GM19193 (cell line): Measurements from ENCODE around the gene PRR30.

Source experiments
- POLR2A ChIP-seq: IDR thresholded peaks from 4 replicates; pipeline ENCODE4 v1.6.1; 2011; ENCODE audit not compliant: insufficient read depth, insufficient read length; ENCODE audit errors: extremely low read depth

Gene PRR30

DNA sequence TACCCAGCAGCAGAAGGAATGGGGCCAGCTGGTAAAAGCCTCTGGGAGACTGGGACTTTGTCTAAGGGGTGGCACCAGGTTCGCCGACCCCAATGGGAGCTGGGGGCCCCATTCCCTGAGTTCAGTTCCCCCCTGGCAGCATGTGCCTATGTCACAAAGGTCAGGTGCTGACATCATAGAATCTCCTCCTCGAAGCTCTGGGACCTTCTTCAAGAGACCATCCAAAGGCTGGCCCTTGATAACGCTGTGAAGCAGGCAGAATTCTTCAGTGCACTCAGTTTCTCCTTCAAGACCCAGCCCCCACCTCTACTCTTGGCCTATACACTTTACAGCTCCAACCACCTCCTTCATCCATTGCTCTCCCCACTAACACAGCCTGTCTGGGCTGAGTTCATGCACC lies at the start of gene PRR30:
PRR30 (minus strand) TSS at position 101 of the 400 bp plus-strand sequence. CDS start 1,081 bp downstream, outside the sequence.
- no peak for TF ChIP-seq POLR2A

DNA sequence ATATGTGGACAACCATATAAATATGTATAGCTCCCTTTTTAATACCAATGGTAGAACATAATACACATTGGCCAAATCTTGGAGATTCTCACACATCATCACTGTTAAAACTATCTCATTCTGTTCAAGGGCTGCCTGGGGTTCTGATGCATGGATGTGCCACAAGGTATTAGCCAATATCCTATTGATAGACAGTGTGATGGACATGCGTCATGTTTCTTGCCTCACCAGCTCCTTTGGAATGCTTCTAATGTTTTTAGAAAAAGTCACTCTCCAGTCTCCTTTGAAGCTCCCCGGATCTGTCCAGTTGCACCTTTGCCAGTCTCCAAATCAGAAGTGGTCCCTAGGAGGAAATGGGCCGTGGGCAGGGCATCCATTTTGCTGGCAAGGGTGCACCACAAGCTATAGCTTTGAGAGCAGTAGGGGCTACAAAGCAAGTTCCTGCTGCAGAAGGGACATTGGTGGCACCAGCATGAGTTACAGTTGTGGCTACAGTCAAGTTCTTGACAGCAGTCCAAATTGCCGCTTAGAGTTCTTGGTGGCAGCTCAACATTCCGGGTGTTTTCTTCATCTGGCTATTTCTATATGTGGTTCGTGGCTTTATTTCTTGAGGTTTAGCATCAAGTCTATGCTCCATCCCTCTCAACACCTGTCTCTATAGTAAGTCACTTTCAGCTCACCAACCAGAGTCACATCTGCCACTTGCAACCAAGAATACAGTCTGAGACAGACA lies 47.6 kb upstream of the PRR30 start:
- TF ChIP-seq POLR2A = no peak

DNA sequence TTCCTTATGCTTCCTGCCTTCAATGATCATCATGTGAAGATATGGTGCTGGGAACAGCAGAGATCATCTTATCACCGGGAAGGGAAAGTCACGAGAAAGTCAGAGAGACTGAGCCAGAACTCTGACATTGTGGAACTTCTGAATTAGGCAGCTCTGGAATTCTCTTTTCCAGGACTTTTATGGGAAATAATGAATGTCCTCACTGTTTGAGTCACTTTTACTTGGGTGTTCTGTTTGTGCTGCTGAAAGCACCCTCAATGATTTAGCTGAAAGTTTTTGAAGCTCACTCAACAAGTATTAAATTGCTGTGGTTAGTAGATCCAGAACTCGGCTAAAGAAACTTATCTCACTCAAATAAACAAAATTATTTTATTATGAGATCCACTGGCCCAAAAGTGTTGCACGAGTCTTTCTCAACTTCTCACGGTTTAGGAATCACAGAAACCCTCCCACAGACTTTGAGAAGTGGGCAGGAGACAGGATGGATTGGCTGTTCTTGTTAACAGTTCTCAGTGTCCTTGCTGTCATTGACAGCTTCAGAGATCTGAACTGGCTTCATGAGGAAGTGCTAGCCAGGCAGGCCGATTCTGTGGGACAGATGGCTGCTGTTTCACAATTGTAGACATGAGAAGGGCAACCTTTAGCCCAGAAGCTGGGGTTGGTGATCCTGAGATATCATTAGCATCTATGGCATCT lies 46.3 kb upstream of the PRR30 start:
- TF ChIP-seq POLR2A = no peak

DNA sequence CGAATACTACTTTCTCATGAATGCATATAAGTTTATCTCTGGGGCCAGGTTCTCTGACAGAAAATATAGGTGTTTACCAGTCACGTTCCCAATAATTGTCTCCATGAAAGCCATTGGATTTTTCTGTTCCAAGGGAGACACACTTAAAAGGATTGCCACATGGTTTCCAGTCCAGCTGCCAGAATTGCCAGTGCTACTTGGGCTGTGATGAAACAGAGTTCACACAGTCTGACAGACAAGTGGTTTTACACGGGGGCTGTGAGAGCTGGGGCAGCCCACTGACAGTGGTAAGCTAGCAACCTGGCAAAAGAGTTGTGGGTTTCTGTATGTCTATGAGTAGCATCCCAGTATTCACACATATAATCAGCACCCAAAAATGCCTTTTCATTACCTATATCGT lies 44.9 kb upstream of the PRR30 start:
- no peak for TF ChIP-seq POLR2A

DNA sequence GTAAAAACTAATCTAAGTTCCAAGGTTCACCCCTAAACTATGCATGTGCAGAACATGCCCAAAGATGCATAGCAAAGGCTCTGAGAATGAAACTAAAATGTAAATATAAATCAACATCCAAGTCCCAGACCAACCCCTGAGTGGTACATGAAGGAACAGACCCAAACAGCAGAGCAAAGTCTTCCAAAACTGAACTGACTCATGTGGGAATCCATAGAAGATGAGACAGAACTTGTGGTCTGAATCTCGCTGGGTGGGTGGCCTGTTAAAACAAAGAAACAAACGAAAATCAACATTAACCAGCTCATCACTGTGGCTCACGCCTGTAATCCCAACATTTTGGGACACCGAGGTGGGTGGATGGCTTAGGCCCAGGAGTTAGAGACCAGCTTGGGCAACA lies 43.1 kb upstream of the PRR30 start:
- no peak for TF ChIP-seq POLR2A

DNA sequence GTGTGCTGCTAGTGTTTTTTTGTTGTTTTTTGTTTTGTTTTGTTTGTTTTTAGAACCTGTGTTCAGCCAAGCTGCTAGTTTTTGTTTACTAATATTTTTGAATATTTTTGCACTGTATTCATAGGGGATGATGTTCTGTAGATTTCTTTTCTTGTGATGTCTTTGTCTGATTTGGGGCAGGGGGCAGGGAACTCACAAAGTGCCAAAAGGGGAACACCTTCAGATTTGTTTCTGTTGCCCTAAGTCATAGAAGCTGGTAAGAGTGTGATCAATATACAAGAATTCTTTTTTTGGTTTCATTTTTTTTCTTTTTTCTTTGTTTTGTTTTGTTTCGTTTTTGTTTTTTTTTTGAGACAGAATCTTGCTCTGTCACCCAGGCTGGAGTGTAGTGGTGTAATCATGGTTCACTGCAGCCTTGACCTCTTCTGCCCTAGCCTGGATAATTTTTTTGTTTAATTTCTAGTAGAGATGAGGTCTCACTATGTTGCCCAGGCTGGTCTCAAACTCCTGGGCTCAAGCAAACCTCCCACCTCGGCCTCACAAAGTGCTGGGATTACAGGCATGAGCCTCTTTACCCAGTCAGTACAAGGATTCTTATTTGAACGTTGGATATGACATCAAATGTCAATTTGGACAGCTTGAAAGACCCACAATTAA lies 40.3 kb upstream of the PRR30 start:
- TF ChIP-seq POLR2A = no peak

DNA sequence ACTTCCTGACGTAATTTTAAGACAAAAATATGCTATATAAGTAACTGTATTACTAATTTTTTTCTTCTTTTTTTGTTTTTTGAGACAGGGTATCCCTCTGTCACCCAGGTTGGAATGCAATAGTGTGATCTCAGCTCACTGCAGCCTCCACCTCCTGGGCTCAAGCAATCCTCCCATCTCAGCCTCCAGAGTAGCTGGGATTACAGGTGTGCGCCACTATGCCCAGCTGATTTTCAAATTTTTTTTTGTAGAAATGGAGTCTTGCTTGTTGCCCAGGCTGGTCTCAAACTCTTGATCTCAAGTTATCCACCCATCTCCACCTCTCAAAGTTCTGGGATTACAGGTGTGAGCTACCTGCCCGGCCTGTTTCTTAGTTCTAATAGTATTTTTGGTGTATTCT lies 39.3 kb upstream of the PRR30 start:
- no peak for TF ChIP-seq POLR2A

DNA sequence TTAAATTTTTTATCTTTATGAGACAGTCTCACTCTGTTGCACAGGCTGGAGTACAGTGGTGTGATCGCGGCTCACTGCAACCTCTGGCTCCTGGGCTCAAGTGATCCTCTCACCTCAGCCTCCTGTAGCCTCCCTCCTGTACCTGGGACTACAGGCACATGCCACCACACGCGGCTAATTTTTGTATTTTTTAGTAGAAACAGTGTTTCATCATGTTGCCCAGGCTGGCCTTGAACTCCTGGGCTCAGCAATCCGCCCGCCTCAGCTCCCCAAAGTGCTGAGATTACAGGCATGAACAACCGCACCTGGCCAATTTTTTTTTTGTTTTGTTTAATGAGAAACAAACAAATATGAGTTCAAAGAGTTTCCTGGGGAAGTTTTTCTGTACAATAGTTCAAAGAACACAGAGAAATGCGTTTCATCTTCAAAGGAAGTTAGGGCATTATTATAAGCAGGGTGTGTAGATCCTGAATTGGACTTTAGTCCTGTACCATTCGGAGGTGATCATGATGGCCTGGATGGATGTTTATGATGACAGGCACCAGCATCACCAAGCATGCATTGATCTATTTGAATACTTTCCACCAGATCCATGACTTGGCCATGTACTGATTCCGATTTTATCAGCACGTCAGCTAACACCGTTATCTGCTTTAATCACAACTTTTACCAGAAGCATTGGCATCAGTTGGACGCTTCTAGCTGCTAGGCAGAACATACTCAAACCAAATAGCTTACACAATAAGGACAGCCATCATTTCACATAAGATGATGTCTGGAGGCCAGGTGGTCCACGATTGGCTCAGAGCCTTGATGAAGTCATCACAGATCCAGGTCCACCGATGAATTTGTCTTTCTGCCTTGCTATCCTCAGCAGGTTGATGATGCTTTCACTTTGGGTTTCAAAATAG lies 38.5 kb upstream of the PRR30 start:
- no peak for TF ChIP-seq POLR2A

DNA sequence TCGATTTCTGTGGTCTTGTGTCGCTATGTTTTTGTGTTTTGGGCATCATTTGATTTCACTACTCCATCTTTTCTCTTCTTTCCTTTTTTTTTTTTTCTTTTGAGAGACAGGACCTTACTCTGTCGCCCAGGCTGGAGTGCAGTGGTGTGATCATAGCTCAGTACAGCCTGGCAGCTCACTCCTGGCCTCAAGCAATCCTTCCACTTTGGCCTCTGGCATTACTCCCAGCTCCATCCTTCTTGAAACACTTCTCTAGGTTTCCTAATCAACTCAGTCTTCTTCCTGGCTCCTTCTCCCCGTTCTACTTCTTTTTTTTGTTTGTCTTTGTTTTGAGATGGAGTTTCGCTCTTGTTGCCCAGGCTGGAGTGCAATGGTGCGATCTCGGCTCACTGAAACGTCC lies 36.1 kb upstream of the PRR30 start:
- no peak for TF ChIP-seq POLR2A

DNA sequence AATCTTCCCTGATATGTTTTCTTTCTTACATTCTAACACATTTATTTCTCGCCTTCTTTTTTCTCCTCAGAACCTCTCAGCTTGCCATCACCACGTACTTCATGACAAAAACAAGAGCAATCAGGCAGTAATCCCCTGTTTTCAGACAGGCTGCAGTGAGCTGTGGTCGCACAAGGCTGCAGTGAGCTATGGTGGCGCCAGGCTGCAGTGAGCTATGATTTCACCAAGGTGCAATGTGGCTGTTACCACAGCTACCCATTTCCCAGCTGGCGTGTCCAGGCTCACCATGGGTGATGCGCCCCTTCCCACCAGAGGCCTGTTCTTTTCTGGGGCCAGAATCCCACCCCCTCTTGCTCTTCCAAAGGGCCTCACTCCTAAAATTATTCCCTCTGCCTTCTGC lies 35.4 kb upstream of the PRR30 start:
- no peak for TF ChIP-seq POLR2A

DNA sequence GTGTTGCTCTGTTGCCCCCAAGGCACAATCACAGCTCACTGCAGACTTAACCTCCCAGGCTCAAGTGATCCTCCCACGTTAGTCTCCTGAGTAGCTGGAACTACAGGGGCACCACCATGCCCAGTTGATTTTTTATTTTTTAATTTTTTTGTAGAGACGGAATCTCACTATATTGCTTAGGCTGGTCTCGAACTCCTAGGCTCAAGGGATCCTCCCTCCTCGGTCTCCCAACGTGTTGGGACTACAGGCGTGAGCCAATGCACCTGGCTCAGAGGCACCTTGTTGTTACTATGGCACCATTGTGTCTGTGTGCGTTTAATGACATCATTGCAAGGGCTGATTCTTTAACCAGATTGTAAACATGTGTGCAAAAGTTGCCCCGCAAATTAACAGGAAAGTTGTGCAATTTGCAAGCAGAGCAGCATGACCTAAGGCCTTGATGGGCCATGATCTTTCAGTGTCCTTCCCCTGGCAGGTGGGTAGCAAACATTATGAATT lies 32.2 kb upstream of the PRR30 start:
- no peak for TF ChIP-seq POLR2A

DNA sequence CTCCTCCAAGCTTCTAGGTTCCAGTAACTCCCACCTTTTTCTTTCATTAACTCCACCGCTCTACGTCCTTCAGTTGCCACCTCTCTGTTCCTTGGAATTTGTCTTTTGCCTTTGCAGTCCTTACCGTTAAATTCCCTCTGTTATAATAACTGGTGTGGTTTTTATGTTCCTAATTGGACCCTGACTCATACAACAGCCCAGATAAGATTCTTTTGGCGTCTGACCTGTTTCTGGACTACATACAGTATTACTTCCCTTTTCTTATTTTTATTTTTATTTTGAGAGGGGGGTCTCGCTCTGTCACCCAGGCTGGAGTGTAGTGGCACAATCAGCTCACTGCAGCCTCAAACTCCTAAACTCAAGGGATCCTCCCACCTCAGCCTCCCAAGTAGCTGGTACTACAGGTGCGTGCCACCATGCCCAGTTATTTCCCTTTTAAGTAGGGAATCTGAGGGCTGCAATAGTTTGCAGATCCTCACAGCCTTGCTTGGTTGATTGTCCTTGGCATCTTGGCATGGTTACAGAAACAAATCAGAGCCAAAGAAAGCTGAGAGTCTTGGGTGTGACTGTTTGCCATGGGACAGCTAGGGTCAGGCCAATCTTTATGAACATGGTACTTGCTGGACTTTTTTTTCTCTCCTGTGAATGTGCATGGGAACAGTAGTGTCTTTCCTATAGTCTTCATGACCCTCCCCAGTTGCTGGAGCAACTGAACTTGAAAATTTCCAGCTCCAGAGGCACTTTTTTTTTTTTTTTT lies 31.5 kb upstream of the PRR30 start:
- no peak for TF ChIP-seq POLR2A

DNA sequence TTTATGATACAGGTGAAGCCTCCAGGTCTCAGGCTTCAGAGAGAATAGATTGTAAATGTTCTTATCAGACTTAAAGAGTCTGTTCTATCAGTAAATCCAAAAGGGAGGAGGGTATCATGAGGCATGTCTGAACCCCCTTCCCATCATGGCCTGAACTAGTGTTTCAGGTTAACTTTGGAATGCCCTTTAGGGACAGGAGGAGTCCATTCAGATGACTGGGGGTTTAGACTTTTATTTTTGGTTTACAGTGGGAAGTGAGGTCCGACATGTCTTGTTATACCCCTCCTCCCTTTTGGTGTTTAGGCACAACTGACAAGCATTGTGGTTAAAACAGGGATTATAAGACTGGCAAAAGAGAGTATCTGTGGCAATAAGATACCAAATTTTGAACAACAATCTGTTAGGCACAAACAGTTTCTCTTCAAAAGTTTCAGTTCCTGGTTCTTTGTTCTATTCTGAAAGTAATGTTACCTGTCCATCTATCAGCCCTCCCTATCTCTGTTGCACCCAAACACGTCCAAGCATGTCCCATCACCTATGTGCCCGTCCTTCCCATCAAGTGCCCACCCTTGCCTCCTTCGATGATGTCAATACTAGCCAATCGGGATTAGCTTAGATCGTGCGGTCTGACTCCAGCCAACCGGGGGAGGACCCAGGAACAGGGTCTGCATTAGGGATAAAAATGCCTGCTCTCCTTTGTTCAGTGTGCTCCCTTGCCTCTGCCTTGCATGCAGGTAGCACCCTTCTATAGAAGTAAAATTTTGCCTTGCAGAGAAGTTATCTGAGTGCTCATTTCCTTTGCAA lies 26.0 kb upstream of the PRR30 start:
- TF ChIP-seq POLR2A = no peak

DNA sequence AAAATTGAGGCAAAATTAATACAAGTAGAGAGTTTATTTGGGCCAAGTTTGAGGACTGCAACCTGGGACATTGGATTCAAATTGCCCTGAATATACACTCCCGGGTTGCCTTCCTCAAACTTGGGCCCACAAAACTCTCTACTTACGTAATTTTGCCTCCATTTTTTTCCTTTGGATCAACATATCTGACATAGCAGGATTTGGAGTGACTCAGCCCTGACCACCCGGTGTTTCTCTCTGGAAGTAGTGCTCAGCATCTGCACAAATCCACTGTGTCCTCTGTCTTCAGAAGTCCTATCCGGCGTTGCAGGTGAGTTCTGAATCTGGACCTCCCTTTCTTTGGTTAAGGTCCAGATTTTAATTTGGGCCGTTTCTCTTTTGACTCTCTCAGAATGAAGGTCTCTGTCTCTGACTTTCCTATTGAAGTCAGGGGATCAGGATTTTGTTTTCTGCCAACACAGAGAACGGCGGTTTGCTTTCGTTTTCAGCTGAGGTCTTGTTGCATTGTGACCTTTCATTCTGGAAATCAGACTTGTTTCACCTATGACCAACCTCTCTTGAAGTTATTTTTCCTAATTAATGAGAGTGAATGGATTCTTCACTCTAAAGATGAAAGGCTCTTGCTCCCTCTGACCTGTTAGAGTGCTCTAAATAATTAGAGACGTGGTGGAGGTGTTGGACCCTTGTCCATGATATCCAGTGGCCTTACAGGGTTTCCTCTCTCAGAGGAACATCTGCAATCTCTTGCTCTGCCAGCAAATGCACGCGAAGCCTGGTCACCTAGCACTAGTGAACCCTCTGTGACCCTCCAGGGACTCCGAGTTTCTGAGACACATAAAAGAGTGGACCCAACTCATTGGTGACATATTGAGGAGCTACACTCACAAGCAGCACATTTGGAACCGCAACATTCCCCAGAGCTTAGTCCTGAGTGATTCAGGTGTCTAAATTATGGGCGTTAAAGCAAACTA lies 23.2 kb upstream of the PRR30 start:
- TF ChIP-seq POLR2A = no peak
